MG63 (cell line): ENCODE results near the gene GRM7. TPM values are rescaled to one million over a fixed set of nuclear protein-coding genes. Genes with fewer than 3 reads are reported as not detected.

Experiments
- DNase-seq: peaks from one replicate; pipeline ENCODE4 v3.0.0-alpha.2; 2020
- H3K27me3 ChIP-seq: fragments of 250-450 bp; sonication (Bioruptor Pico); 2 replicates; pipeline ENCODE4 v1.5.1; 2020; ENCODE audit warnings: mild to moderate bottlenecking, moderate library complexity
- H3K36me3 ChIP-seq: fragments of 250-450 bp; sonication (Bioruptor Pico); 2 replicates; pipeline ENCODE4 v1.5.1; 2020; ENCODE audit warnings: mild to moderate bottlenecking, moderate library complexity
- H3K4me3 ChIP-seq: fragments of 250-450 bp; sonication (Bioruptor Pico); 2 replicates; pipeline ENCODE4 v1.5.1; 2020; ENCODE audit warnings: mild to moderate bottlenecking, moderate library complexity
- H3K9me3 ChIP-seq: fragments of 250-450 bp; sonication (Bioruptor Pico); 2 replicates; pipeline ENCODE4 v1.5.1; 2020; ENCODE audit warnings: mild to moderate bottlenecking, moderate library complexity
- total RNA-seq: library from RNA; depleted of rRNA; stranded (reverse); fragments of >200 nt; shearing (Covaris generic); gene quantifications from 2 replicates; pipeline ENCODE4 v1.2.3, GENCODE V29; 2014; ENCODE audit warnings: low replicate concordance

The GRM7 gene
- total RNA-seq, 1 experiment from 2014 or later: not detected

DNA sequence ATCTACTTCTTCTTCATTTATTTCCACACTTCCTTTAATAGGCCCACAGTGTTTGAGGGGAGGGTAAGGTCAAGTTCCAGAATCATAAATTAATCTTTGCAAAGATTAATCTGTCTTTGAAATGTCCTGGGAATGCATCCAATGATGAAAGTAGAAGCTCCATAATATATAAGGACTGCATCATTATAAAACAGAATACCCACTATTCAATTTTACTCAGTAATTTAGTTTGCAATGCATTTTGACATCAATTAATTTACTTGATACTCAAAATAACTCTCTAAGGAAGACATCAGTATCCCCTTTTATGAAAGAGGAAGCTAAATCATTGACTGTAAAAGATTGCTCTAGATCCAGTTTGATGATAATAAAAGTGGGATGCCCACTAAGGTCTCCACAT, 777.2 kb downstream of the GRM7 start:
- no peaks in the 10 kb centered on the region for H3K9me3 ChIP-seq
- no peak for DNase-seq
- no peaks in the 10 kb centered on the region for H3K27me3 ChIP-seq
- H3K36me3 ChIP-seq: no peaks in the 10 kb centered on the region
- no peak overlapping the region for H3K4me3 ChIP-seq

DNA sequence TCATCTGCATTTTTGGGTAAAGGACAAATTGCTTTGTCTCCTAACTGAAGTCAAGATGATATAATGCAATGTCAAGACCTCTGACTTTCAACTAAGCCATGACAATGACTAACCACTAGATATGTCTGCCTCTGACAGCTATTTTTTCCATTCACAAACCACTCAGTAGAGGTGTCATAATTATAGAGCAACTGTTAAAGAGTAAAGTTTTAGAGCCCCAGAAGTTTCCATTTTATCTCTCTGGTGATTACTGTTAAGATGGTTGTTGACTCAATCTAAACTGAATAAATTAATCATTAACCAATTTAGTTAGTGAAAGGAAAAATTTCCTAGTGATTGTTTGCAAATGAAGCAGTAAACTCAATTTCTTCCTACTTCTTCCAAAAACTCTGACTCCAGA, 779.9 kb downstream of the GRM7 start:
- Histone ChIP-seq H3K36me3 (no peaks in the 10 kb centered on the region), H3K27me3 (no peaks in the 10 kb centered on the region), H3K9me3 (no peaks in the 10 kb centered on the region), H3K4me3 (no peak overlapping the region)
- DNase-seq: no peak

DNA sequence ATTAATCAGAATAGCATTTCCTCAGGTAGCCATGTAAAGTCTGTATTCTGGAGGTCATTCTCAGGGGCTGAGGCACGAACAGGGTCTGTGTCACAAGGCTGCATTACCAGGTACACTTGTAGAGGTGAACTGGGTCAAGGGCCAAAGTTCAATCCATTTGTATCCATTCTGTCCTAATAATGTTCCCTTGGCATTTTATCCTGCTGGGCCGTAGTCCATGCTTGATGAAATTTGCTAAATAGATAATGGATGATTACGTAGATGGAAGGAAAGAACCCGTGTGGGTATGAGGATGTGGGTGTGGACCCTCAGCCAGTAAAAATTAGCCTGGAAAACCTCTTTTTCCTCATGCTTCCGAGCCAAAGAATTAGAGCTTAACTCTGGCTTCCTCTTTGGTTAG, 785.9 kb downstream of the GRM7 start:
- Histone ChIP-seq H3K27me3 (no peaks in the 10 kb centered on the region), H3K4me3 (no peak overlapping the region), H3K36me3 (no peaks in the 10 kb centered on the region), H3K9me3 (no peaks in the 10 kb centered on the region)
- no peak for DNase-seq

DNA sequence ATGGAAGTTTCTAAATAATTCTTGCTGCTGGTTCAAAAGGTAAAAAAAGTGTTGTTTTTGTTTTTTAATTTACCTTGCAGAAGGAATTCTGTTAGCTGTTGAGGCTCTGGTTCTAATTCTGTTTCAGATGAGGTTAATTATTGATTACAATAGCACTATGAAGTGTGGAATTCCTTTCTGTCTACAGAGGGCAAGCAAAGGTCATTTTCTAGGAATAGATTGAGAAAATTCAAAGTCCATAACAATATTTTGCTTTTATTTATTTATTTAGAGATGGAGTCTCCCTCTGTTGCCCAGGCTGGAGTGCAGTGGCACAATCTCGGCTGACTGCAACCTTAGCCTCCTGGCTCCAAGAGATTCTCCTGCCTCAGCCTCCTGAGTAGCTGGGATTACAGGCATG, 789.6 kb downstream of the GRM7 start:
- H3K27me3 ChIP-seq: no peaks in the 10 kb centered on the region
- H3K4me3 ChIP-seq: no peak overlapping the region
- no peak for DNase-seq
- no peaks in the 10 kb centered on the region for H3K36me3 ChIP-seq
- H3K9me3 ChIP-seq: no peaks in the 10 kb centered on the region

DNA sequence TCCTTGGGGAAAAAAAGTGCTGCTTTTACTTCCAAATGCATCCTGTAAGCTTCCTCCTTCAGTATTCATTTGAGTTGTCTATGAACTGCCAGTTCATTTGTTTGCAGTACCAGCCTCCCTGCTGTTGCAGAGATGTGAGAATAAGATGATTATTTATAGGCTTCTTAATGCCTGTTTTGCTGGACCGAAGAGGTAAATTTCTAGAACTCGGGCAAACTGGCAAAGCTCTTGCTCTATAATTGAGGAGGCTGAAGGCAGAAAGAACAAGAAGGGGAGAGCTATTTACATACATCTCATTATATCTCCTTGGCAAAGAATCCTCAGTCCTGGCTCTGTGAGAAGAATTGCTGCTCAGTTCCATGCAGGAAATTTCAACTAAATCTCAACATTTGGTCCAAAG, 790.4 kb downstream of the GRM7 start:
- Histone ChIP-seq H3K36me3 (no peaks in the 10 kb centered on the region), H3K4me3 (no peak overlapping the region), H3K27me3 (no peaks in the 10 kb centered on the region), H3K9me3 (no peaks in the 10 kb centered on the region)
- DNase-seq: no peak

DNA sequence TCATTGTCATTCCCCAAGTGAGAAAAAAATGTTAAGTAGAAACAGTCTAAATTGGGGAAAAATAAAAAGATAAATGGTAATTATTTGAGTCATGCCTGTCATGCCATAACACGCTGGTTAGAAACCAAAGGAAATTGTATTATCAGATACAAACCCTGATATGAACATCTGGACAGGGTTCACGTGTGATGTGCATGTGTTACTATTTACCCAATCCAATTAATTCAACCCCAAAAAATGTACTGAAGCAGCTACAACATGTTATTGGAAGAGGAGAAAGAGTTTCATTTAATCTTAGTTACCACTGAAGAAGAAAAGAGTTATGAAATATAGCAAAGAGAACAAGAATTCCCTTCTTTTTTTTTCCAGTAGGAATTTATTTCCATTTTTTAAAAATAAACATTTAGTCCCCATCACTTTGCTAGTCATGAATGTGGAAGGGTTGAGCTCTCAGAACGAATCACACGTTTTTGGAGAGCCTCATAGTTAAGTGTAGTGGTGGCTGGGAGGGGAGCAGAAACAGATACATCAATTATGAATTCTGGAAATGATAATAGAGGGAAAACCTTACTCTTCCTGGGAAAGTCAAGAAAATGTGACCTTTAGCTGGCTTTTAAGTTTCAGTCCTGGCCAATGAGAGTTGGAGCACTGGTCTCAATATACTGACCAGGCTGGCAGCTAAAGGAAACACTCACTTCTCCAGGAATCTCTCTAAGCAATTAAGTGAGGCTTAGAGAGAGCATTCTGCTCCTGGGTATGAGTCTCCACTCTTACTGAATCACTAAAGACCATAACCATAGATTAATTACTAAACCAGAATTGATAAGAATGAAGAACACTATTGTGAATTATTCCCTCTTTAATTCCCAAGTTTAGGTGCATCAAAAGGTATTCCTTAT, 796.5 kb downstream of the GRM7 start:
- Histone ChIP-seq H3K9me3 (no peaks in the 10 kb centered on the region), H3K36me3 (no peaks in the 10 kb centered on the region), H3K27me3 (no peaks in the 10 kb centered on the region), H3K4me3 (no peak overlapping the region)
- no peak for DNase-seq

DNA sequence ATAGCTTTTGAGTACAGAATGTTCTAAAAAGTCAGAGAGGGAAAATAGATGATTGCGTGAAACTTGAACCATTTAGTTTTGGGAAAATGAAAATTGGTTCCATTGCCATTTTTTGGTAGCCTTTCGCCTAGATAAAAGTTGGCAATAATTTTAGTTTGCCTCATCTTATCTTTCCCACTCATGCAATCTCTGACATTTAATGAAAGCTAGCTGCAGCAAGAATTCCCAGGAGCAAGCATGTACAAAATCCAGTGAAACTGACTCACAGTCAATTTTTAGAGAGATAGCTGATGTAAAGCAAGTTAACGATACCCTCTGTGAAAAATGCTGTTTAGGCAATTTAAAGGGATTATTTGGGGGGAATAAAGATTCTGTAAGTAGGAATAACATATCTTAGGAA, 797.4 kb downstream of the GRM7 start:
- H3K27me3 ChIP-seq: no peaks in the 10 kb centered on the region
- no peak overlapping the region for H3K4me3 ChIP-seq
- DNase-seq: no peak
- no peaks in the 10 kb centered on the region for H3K36me3 ChIP-seq
- no peaks in the 10 kb centered on the region for H3K9me3 ChIP-seq

DNA sequence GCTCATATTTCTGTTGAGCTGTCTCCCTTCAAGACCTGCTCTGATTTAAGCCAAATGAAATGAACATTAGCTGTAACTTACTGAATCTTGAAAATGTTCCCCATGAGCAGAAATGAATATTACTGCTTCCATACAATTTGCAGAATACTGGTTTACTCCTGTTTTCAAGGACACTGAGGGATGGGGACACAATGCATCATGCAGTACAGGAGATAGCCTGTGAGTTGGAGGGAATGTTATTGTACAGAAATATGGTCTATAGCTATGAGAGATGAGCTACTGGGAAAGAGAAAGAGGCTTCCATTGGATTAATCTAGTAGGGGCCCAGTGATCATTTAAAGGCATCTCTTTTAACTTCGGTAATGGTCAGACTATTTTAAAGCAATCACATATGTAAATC, 798.2 kb downstream of the GRM7 start:
- Histone ChIP-seq H3K9me3 (no peaks in the 10 kb centered on the region), H3K27me3 (no peaks in the 10 kb centered on the region), H3K4me3 (no peak overlapping the region), H3K36me3 (no peaks in the 10 kb centered on the region)
- no peak for DNase-seq

DNA sequence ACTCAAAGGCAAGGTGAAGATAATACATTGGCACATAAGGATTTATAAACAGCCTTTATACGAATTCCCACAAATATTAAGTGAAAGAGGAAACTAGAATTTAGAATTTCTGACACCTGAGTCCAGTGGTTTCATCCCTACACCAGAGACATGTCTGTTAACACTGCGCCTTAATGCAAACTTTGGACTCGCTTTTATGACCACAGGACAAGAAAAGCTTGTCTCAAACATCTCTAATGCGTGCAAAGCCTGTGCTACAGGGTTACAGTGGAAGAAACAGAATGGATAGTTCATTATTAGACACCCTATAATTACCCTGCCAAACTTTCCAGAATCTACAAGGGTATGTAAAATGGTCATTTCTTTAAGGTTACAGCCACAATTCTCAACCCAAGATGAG, 802.9 kb downstream of the GRM7 start:
- Histone ChIP-seq H3K36me3 (no peaks in the 10 kb centered on the region), H3K4me3 (no peak overlapping the region), H3K27me3 (no peaks in the 10 kb centered on the region), H3K9me3 (no peaks in the 10 kb centered on the region)
- no peak for DNase-seq

DNA sequence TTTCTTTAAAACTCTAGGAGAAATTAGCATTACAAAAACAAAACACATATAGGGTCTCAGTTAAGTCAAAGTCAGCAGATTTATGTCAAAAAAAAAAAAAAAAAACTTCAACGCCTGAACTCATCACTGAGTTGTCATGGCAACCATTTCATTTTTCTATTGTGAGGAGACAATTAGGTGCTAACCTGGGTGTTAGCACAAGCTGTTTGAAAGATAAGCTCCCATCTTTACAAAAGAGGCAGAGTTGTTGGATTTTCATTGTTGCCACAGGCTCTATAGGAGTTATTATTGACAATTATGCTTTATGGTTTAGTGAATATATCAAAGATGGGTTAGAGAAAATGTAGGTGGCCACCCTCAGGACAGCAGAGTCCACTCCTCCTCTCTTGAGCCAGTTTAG, 806.9 kb downstream of the GRM7 start:
- no peak for DNase-seq
- H3K9me3 ChIP-seq: no peaks in the 10 kb centered on the region
- H3K4me3 ChIP-seq: no peak overlapping the region
- H3K36me3 ChIP-seq: no peaks in the 10 kb centered on the region
- no peaks in the 10 kb centered on the region for H3K27me3 ChIP-seq

DNA sequence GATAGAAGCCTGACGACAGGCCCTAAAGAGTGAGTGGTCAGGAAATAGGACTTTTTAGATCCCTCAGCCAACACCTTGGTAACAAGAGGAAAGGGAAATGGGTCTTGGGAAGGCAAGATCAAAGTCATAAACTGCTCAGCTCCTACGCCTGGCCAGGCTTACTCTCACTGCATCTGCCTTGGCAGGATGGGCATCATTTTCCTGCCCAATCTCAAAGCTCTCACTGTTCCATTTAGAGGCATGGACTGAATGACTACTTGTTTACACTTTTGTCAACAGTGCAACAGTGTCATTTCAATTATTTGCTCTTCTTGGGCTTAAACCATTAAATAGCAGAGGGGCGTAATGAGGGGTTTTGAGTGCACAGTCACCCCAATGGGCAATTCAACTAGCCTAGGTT, 808.7 kb downstream of the GRM7 start:
- DNase-seq: no peak
- no peaks in the 10 kb centered on the region for H3K9me3 ChIP-seq
- H3K27me3 ChIP-seq: no peaks in the 10 kb centered on the region
- H3K36me3 ChIP-seq: no peaks in the 10 kb centered on the region
- no peak overlapping the region for H3K4me3 ChIP-seq

DNA sequence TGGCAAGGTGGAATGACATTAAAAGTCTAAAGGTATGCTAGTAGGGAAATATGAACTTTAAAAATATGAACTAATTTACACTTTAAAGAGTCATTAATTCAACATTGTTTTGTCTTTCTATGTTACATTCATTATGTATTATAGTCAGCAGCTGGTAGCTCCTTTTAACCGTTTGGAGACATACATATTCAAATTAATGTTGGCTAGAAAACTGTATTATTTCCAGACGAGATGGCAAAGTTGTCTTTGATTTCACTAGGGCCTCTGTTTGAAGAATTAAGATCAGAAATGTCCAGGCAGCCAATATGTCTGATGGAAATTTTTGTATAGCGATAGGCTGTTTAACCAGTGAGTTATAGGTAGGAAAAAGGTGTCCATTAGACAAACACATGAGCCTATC, 817.6 kb downstream of the GRM7 start:
- Histone ChIP-seq H3K9me3 (no peaks in the 10 kb centered on the region), H3K36me3 (no peaks in the 10 kb centered on the region), H3K27me3 (no peaks in the 10 kb centered on the region), H3K4me3 (no peak overlapping the region)
- DNase-seq: no peak

DNA sequence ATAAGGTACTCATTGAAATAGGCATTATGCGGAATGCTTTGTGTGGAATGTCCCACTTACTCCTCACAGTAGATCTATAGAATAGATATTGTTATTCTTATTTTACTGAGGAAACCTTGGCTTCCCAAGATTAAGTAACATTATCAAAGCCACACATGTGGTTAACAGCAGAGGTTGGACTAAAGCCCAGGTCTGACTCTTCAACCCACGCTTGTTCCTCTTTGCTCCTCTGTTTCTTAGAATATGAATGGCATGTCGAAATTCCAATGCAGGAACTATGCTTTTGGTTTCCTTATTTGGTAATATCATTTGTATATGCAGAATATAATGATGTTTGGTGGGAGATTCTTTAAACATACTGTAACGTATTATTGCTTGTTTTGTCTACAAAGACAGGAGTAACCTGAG, 821.9 kb downstream of the GRM7 start:
- no peaks in the 10 kb centered on the region for H3K9me3 ChIP-seq
- peak; percentile 48 for DNase-seq
- H3K36me3 ChIP-seq: no peaks in the 10 kb centered on the region
- H3K27me3 ChIP-seq: no peaks in the 10 kb centered on the region
- no peak overlapping the region for H3K4me3 ChIP-seq

DNA sequence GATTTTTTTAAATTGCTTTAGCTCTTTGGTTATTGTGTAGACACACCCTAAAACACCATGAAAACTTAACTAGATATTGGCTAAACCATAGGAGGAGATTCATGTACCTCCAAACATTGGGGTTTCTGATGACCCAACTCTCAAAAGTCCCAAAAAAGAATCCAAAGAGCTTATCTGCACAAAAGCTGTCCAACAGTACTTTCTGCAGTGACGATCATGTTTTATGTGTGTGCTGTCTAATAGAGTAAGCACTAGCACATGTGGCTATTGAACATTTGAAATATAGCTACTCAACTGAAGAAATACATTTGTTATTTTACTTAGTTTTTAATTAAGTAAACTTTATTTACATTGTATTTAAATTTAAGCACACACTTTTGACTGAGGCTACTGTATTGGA, 822.5 kb downstream of the GRM7 start:
- no peak for DNase-seq
- no peak overlapping the region for H3K4me3 ChIP-seq
- no peaks in the 10 kb centered on the region for H3K36me3 ChIP-seq
- no peaks in the 10 kb centered on the region for H3K27me3 ChIP-seq
- H3K9me3 ChIP-seq: no peaks in the 10 kb centered on the region

DNA sequence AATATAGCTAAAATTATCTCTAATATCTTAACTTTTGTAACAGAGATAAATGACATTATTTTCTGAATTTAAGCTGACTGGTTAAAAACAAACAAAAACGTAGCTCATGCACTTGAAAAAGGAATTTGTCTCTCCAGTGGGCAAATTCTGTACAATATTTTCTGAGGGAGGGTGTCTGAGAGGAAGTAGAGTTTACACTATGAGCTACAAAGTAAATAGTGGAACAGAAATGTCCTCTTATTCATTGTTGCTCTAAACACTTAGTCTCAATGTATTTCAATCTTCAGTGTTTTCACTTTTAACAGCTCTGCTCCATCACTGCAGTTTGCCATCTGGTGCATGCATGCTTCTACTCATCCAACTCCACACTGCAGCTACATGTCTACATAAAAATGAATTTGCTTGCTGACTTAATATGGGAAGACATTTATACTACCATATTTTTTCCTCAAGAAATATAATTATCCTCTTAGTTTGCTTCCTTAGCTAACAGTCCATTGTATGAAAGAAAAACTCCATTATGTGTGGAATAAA, 823.3 kb downstream of the GRM7 start:
- Histone ChIP-seq H3K4me3 (no peak overlapping the region), H3K27me3 (no peaks in the 10 kb centered on the region), H3K36me3 (no peaks in the 10 kb centered on the region), H3K9me3 (no peaks in the 10 kb centered on the region)
- no peak for DNase-seq

DNA sequence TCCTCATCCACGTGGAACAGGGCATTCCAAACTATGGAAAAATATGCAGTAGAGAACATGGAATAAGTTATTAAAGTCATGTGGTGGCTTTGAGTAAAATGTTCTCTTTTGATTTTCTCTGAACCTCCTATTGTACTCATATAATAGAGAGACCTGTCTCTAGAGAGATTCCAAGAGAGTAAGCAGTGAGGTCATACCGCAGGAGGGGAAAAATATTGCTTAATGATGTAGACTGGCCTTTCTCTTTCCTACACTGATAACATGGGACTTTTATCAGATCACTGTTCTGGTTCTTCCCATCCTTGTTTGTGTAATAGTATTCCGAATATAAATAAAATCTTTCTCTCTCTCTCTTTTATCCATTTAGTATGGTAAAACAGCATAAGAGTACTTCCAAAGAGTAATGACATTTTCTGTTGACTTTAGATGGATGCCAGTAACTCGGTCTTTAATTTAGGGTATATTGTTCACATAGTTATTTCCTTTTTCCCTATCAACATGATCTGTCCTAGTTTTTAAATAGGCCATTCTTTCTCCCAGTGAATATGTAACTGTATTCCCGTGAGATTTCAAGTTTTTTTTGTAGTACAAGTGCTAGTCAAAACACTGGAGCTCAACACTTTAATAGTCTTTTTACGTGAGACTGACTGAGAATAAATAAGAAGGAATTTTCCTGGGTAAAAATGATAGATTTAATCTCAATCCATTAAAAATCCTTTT, 826.7 kb downstream of the GRM7 start:
- Histone ChIP-seq H3K4me3 (no peak overlapping the region), H3K9me3 (no peaks in the 10 kb centered on the region), H3K27me3 (no peaks in the 10 kb centered on the region), H3K36me3 (no peaks in the 10 kb centered on the region)
- no peak for DNase-seq

DNA sequence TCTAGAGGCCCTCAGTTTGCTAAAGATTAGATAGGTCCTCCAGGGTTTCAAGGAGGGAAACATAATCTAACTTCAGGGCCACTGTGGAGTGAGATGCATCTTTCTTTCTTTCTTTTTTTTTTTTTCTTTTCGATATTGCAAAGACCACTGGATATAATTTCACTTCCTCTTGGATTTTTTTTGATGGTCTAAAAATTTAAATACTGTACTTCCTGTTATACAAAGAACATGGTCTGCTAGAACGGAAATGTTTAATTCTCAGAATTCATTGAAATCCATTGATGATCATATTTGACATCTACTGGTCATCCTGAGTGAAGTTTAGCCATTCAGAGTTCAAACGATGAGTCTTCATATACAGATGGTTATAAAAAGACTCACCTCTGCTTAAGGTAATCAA, 832.0 kb downstream of the GRM7 start:
- H3K27me3 ChIP-seq: no peaks in the 10 kb centered on the region
- H3K9me3 ChIP-seq: no peaks in the 10 kb centered on the region
- DNase-seq: no peak
- no peaks in the 10 kb centered on the region for H3K36me3 ChIP-seq
- H3K4me3 ChIP-seq: no peak overlapping the region

DNA sequence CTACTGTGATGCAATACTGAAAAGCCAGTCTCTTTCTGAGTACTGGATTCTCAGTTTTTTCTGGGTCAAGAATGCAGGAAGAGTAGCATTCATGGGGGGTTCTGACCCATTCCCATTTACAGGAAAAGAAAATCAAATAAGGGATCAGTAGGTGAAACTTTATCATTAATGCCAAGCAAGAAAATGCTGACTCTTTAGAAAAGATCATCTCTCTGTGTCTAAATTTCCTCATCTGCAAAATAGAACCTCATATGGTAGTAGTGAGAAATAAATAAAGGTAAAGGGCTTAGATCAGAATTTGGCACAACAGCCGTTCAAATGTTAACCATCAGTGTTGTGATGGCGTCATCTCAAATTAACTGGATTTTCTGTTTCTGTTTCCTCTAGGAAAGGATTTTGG, 833.1 kb downstream of the GRM7 start:
- Histone ChIP-seq H3K9me3 (no peaks in the 10 kb centered on the region), H3K4me3 (no peak overlapping the region), H3K36me3 (no peaks in the 10 kb centered on the region), H3K27me3 (no peaks in the 10 kb centered on the region)
- DNase-seq: no peak
